Inferior parietal cortex (tissue), 1 donor: ENCODE measurements around the gene ALOX15B.
"Not testable (repeated sequence)": the region's sequence is repeated elsewhere in the genome, so short reads cannot be mapped to it uniquely, and the experiment has no call there.

Experiments
- DNase-seq: peaks from one replicate; pipeline ENCODE4 v3.0.0-alpha.2; 2016; ENCODE audit errors: extremely low spot score

ALOX15B gene

DNA sequence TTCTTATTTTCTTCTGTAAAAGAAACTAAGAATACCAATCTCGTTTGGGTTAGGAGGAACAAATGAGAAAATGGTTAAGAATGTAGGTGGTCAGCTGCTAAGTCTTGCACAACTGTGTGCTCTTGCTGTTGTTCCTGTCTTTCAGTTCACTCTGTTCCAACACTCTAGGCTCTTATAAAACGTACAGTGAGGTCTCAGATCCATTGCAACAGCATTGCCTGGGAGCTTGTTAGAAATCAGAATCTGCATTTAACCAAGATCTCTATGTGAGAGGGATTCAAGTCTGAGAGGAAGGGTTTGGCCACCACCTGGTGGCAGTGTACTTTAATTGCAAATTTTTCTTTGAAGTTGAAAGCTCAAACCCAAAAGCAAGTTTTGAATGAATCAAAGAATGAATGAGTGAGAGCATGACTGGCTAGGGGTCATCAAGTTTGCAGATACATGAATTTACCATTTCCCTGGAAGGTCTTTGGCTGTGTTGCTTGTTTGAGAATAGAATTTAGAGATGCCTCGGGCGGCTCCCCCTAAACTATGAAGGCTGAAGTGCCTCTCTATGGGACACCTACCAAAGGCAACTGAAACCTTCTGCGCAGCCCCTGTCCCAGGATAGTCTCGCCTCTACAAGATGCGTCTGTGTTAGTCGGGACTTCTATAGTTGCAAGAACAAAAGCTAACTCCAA is 2.5 kb downstream of the ALOX15B start:
- peak; percentile 74 for DNase-seq

DNA sequence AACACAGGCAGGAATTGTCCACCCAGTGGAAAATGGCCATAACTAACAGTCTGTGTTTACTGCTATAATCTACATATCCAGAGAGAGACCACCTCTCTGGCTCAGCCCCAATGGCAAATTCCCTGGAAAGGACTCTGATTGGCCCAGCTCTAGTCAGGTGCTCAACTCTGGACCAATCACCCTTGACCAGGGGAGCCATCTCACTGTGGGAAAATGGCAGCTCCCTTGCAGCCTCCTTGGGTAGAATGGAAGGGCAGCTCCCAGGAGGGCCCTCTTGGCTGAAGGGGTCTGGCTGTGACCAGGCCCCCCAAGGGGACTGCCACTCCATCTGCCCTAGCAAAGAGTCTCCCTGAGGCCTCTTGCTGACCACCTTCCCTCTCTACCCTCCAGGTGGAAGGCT is 3.1 kb downstream of the ALOX15B start:
- DNase-seq, result no peak

DNA sequence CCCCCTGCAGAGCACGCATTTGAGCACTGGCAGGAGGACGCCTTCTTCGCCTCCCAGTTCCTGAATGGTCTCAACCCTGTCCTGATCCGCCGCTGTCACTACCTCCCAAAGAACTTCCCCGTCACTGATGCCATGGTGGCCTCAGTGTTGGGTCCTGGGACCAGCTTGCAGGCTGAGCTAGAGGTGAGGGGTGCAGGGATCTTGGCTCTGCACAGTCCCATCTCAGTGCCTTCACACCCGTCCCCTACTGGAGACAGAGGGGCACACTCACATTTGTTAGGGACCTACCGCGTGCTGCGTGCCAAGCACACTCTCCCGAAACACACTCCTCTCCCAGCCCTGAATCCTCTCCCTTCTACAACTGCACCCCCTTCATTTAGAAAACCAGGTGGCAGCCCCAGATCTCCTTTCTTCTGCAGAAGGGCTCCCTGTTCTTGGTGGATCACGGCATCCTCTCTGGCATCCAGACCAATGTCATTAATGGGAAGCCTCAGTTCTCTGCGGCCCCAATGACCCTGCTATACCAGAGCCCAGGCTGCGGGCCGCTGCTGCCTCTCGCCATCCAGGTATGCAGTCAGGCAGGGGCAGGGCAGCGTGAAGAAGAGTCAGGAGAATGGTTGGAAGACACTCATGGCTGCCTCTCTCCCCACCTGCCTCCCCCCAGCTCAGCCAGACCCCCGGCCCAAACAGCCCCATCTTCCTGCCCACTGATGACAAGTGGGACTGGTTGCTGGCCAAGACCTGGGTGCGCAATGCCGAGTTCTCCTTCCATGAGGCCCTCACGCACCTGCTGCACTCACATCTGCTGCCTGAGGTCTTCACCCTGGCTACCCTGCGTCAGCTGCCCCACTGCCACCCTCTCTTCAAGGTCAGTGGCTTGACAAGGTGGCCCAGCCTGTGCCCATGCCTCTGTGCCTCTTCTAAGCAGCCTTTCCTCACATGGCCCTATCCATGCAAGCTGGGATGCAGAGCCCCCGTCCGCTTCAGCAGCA is 6.3 kb downstream of the ALOX15B start:
- no peak for DNase-seq

DNA sequence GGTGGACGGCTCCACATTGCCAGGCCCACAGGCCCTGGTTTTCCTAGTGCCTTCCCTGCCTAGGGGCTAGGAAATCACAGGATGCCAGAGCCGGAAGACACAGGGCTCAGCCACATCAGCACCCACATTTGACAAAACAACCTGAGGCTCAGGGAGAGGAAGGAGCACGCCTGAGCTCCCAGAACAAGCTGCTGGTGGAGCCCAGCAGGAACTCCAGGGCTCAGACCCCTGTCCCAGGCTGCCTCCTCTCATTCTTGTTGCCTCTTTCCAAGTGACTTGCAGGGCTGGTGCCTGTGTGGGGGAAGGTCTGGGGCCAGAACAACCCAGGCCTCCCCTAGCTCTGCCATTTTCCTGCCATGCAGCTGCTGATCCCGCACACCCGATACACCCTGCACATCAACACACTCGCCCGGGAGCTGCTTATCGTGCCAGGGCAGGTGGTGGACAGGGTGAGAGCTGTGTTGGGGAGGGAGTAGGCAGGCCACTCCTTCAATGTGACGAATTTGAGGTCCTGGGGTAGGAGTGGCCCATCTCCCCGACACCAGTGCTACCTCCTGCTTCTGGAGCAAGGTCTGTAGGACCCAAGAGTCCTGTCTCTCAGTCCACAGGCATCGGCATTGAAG is 7.6 kb downstream of the ALOX15B start:
- no peak for DNase-seq

DNA sequence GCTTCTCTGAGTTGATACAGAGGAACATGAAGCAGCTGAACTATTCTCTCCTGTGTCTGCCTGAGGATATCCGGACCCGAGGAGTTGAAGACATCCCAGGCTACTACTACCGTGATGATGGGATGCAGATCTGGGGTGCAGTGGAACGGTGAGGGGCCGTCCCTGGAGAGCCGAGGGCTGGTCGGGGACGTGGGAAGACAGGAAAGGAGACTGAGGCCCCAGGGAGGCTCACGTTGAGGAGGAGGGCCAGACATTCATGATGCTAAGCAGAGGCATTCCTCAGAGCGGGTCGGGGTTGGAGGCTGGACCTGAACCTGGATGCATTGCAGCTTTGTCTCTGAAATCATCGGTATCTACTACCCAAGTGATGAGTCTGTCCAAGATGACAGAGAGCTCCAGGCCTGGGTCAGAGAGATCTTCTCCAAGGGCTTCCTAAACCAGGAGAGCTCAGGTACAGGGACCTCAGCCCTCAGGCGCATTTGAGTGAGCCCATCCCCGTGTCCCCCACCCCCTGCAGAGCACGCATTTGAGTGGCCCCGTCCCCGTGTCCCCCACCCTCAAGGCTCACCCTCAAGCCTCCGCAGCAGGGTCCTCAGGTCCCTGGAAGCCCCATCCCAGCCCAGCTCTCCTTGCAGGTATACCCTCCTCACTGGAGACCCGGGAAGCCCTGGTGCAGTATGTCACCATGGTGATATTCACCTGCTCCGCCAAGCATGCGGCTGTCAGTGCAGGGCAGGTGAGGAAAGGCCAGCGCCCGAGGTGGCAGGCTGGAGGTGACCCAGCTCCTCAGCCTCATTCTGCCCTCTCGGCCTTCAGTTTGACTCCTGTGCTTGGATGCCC is 8.3 kb downstream of the ALOX15B start:
- no peak for DNase-seq

DNA sequence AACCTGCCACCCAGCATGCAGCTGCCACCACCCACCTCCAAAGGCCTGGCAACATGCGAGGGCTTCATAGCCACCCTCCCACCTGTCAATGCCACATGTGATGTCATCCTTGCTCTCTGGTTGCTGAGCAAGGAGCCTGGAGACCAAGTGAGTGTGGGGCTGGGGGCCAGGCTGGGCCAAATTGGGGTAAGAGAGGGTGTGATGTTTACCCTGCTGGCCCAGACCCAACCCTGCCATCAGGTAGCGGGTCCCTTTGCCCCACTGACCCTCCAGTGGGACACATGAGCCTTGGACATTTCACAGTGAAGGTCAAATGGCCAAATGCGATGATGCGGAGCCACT is 8.9 kb downstream of the ALOX15B start:
- no peak for DNase-seq

DNA sequence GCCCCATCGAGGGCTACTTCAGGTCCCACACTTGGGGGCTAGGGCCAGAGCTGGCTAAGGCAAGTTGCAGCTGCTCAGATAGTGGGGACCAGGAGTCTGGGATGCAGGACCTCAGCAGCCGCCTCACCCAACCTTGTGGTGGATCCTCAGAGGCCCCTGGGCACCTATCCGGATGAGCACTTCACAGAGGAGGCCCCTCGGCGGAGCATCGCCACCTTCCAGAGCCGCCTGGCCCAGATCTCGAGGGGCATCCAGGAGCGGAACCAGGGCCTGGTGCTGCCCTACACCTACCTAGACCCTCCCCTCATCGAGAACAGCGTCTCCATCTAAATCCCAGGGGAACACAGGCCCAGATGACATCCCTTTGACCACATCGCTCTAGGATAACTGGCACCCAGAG is 9.4 kb downstream of the ALOX15B start:
- DNase-seq, result no peak

DNA sequence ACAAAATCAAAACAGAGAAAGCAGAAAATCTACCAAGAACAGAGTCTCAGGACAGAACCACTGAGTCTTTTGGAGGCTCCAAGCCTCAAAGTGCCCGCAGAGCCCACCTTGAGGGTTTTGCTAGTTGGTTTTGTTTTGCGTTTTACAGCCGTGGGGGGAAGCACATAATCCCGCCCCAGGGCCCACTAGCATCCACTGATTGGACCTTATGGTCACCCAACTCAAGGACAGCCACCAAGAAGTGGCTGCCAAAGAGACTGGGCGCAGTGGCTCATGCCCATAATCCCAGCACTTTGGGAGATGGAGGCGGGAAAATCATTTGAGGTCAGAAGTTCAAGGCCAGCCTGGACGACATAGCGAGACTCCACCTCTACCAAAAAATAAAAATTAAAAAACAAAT is 9.9 kb downstream of the ALOX15B start:
- no peak for DNase-seq

DNA sequence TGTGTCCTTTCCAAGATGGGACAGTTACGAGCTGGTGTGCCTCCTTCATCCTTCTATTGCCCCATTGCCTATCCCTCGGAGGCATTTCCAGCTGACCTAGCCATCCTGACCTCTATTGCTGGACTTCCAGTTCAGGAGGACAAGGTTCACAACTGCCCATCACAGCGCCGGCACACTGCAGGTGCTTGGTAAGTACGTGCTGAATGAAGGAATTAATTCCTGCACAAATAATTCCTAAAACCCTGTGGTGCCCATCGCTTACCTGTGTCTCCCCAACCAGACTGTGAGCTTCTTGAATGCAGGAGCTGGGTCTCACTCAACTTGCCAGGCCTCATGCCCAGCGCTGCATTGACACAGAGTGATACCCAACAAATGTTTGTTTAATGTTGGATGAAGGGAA is 13.0 kb downstream of the ALOX15B start:
- DNase-seq, result no peak

DNA sequence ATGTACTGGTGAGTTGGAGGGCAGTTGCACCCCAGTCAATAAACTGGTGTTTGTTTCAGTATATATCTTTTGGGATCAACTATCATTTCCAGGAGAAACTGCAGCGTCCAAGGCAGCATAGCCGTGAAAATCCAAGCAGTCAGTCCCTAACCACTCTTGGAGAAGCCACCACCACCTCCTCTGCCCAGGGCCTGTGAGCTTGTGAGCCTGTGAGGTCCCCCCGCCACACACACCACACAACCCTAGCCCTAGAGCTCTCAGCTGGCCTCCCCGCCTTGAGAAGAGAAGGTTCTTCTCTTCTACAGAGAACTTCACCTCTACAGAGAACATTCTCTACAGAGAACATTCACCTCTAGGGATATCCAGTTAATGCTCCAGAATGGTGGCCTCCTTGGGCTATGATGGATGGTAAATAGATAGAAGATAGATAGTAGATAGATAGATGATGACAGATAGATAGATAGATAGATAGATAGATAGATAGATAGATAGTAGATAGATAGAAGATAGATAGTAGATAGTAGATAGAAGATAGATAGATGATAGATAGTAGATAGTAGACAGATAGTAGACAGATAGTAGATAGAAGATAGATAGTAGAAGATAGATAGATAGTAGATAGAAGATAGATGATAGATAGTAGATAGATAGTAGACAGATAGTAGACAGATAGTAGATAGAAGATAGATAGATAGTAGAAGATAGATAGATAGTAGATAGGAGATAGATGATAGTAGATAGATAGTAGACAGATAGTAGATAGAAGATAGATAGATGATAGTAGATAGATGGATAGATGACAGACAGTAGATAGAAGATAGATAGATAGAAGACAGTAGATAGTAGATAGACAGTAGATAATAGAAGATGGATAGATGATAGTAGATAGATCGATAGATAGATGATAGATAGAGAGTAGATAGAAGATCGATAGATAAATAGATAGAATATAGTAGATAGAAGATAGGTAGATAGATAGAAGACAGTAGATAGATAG is 13.7 kb downstream of the ALOX15B start:
- no peak for DNase-seq

DNA sequence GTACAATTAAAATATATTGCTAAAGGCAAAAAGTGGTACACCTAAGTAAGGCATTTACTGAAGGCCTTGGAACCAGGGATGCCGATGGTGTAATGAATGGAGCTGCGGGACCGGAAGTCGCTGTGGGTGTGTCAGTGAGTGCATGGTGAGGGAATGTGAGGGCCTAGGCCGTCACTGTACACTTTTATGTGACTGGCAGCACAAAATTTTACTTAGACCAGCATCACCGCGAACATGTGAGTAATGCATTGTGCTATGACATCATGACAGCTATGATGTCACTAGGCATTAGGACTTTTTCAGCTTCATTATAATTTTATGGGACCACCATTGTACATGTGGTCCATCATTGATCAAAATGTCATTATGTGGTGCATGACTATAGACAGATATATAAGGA is 14.7 kb downstream of the ALOX15B start:
- DNase-seq, result no peak

DNA sequence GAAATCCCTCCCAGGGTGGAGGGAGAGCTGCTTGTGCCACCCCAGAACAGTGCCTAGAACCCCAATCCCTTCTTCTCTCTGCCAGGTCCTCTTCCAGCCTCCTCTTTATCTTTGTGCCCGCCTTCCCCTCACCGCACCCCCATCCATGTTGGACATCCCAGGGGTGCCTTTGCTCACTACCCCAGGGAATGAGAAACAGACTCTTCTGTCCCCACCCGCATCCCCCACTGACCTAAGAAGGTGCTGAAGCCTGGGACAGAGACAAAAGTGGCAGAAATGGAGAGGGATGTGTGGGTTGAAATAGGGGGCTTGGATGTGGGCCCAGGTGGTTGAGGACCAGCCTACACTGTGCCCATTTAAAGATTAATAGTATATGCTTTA is 17.0 kb downstream of the ALOX15B start:
- no peak for DNase-seq

DNA sequence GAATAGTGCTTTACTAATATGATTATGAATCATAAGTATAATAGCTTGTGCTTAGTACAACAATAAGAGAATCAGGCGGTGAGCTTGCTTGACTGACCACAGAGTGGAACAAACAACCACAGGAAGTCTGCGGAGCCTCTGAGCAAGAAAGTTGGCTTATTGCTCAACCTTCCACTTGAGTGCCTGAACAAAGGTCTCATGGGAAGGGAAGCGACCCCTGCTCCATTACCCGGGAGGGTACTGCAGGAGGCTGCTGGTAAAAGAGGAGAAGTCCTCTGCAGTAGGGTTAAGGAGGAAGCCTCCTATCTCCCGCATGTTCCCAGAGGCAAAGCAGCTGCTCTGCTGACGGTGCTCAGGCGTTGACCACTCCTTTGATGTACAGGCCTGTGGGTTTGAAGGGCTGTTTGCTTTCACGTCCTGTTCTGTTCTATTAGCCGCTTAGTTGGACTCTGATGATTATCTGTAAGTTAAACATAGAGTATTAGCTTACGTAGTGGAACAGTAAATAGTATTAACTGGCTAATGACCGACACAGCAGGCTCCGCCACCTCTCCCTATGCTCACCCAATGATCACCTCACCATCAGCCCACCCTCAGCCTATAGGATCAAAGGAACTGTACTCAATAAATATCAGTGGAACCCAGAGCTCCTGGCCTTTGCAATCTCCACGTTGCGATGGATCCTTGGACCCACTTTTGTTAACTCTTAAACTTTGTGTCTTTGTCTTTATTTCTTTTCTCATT is 17.5 kb downstream of the ALOX15B start:
- no peak for DNase-seq

DNA sequence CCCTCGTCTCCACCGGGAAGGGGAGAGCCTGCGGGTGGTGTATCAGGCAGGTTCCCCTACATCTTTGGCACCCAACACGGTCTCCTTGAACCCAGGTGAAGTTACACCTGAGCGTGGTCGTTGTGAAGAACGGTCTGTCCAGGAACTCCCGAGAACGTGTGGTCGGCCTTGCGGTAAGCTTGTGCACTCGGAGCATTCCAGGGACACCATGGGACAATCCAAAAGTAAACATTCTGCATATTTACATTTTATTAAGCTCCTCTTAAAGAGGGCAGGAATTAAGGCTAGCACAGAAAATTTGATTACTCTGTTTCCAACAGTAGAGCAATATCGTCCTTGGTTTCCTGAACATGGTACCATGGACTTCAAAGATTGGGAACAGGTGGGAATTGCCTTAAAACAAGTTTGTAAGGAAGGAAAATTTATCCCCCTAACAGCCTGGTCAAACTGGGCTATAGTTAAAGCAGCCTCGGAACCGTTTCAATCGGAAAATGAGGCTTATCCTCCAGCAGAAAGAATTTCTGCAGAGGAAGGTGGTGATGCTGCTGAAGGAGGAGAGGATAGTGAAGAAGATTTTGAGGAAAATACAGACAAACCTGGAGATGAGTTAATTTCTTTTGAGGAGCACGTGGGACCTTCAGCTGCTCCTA is 18.2 kb downstream of the ALOX15B start:
- no peak for DNase-seq

DNA sequence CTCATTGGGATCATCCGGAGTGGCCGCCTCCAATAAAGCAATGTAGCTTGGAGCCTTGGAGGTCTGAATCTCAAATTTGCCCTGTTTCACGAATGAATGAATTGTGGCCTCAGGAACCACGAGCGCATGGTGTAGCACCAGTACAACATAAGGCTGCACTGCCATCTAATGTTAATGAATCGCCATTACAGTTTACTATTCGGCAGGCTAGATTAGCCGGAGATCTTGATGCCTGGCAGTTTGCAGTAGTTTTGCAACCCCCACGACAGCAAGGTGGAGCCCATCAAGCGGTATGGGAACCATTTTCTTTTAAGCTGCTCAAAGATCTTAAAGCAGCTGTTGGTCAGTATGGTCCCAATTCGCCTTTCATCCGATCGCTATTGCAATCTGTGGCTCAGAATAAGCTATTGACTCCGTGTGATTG is 18.8 kb downstream of the ALOX15B start:
- peak; percentile 90 for DNase-seq

DNA sequence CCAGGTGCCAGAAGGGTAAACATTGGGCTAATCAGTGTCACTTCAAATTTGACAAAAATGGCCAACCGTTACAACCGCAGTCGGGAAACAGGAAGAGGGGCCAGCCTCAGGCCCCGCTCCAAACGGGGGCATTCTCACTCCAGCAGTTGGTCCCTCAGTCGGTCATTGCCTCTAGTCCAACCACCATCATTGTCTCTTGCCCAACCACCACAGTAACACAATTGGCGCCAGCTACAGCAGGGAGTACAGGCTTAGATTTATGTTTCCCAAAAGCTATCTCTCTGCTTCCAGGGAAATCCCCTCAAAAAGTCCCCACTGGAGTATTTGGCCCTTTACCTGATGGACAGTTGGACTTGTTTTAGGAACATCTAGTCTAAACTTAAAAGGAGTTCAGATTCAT is 20.3 kb downstream of the ALOX15B start:
- DNase-seq, result no peak

DNA sequence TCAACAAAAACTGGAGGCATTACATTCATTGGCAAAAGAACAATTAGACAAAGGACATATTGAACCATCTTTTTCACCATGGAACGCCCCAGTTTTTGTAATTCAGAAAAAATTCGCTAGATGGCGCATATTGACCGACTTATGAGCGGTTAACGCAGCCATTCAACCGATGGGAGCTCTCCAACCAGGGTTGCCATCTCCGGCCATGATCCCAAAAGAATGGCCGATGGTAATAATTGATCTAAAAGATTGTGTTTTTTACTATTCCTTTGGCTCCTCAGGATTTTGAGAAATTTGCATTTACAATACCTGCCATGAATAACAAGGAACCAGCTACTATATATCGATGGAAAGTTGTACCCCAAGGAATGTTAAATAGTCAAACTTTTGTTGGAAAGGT is 21.4 kb downstream of the ALOX15B start:
- peak; percentile 97 for DNase-seq

DNA sequence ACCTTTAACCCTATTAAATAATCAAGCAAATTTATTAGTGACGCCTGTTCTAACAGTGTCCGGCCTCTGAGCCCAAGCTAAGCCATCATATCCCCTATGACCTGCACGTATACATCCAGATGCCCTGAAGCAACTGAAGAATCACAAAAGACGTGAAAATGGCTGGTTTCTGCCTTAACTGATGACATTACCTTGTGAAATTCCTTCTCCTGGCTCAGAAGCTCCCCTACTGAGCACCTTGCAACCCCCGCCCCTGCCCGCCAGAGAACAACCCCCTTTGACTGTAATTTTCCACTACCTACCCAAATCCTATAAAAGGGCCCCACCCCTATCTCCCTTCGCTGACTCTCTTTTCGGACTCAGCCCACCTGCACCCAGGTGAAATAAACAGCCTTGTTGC is 23.0 kb downstream of the ALOX15B start:
- DNase-seq, result not testable (repeated sequence)

DNA sequence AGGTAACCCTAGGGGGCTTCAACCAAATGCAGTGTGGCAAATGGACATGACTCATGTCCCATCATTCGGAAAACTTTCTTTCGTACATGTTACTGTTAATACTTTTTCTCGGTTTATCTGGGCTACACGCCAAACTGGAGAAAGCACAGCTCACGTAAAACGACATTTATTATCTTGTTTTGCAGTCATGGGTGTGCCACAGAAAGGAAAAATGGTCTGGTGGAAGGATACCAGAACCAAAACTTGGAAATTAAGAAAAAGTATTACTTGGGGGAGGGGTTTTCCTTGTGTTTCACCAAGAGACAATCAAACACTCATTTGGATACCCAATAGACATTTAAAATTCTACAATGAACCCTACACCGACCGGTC is 23.6 kb downstream of the ALOX15B start:
- no peak for DNase-seq
